NCI-H526 treated with DMSO at 0.1 percent for 48 hours (cell line): ENCODE data around the gene POMZP3.
A peak's percentile ranks its signal among the peaks of the same experiment; 100 is the strongest.
"Not testable (repeated sequence)": the region's sequence is repeated elsewhere in the genome, so short reads cannot be mapped to it uniquely, and the experiment has no call there.

Experiments used
- DNase-seq: peaks from one replicate; lab custom pipeline; 2025; lab: John Stamatoyannopoulos, UW

Gene POMZP3

GRCh38 chr7:76586585-76587315, 40.3 kb downstream of the POMZP3 start:
- peak; percentile 26 for DNase-seq

DNA sequence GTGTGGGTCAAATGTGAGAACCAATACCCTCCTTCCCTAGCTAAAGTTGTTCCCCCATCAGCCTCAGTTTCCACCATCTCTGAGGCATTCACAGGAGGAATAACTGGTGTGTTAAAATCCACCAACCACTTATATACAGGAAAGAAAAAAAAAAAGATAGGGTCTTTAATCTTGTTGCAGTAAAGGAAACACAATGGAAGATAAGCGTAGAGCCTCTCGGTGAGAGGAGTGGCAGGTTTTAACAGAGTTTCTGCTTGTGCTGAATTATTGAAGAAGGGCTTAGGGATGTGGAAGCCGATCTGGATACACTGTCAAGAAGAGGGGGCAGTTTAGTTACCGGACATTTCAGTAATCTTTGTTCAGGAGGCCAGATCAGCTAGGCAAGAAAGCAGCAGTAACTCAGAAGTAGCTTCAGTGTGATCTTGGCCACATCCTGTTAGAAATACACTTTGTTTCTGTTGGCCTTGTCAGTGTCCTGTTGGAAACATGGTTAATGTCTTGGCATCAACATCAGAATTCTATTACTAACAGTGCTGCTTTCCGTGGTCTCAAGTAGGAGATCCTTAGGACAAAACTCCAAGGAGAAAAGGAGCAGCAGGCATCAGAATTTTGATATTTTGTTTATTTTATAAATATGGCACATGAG, 43.3 kb downstream of the POMZP3 start:
- not testable (repeated sequence) for DNase-seq

DNA sequence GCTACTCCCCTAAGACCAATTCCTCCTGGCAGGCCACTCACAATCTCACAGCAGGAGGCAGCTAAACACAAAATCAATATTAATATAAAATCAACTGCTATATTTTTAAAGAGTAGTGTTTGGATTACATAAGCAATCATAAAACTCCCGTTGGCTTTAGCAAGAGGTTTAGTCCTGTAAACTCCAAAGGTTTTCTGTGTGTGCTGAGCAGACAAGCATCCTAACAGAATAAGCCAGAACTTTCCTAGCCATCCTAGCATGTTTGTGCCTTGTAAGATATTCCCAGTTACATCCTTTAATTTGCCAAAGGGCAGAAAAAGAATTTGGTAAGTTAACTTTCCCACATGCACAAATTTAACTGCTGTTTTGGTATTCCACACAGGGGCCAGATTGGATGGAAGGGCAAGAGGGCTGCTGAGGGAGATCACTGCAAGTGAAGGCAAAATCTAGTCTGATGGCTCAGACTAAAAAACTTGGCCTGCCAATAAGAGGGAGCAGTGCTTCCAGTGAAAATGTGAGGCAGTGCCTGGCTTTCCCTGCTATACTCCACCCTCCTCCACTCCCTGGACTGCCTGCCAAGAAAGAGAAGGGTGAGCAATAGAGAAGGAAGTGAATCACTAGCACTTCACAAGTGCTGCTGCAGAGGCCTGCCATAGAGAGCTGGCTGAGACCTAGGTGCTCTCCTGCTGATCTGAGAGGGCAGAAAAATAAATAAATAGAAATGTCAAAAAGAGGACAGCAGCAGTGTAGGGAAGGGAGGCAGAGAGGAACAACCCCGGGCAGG, 44.0 kb downstream of the POMZP3 start:
- DNase-seq: not testable (repeated sequence)

- DNase-seq: not testable (repeated sequence)
Measured at GRCh38 chr7:76575919-76576655, 51.0 kb downstream of the POMZP3 start.

- DNase-seq: not testable (repeated sequence)
Measured at GRCh38 chr7:76575431-76575830, 51.6 kb downstream of the POMZP3 start.

DNA sequence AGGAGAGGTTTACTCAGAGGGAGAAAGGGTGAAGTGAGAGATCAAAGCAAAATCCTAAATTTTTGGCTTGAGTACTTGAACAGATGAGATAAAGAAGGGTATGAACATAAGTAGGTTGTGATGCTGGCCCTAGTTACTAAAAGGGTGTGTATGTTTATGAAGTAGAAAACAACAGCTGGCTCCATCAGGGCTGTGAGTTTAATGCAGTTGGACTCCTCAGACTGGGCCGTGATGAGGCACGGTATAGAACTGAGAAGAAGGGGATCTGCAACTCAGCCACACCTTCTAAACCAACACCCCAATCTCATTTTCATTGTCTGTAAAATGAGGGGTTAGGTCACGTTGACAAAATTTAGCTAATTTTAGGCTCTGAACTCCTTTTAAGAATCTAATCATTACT, 54.8 kb downstream of the POMZP3 start:
- not testable (repeated sequence) for DNase-seq

GRCh38 chr7:76570324-76570775, 56.7 kb downstream of the POMZP3 start:
- not testable (repeated sequence) for DNase-seq

DNA sequence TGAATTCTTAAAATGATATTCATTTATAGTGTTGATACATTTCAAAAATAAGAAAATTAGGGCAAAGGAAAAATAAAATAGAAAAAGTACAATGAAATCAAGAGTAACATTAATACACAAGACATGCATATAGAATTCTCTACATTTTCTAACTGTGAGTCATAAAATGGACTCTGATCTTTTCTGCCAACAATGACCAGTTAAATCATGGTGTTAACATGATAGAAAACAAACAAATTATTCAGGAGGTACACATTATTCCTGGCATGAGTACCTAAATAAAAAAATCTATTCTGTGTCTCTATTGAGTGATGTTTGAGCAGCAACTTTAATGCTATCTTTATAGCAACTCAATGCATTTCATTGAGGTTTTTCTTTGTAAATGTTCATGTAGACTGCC, 58.3 kb downstream of the POMZP3 start:
- not testable (repeated sequence) for DNase-seq

DNA sequence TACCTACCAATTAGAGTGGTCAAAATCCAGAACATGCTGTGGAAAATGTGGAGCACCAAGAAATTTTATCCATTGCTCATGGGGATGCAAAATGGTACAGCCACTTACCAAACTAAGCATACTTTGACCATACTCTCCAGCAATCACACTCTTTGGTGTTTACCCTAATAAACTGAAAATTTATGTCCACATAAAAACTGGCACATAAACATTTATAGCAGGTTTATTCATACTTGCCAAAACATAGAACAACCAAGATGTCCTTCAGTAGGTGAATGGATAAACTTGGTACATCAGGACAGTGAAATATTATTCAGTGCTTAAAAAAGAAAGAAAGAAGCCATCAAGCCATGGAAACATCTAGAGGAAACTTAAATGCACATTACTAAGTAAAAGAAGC, 59.3 kb downstream of the POMZP3 start:
- DNase-seq: not testable (repeated sequence)

DNA sequence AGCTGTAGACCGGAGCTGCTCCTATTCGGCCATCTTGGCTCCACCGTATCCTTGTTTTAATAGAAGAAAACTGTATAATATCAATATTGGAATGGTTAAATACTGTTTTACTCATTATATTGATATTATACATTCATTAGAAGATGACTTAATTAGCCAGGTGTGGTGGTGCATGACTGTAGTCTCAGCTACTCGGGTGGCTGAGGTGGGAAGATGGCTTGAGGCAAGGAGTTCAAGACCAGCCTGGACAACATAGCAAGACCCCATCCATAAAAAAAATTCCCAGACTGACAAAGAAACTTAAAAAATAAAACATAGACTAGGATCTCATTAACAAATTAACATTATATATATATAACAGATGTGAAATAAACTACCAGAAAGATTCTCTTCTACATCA, 59.8 kb downstream of the POMZP3 start:
- DNase-seq: not testable (repeated sequence)

GRCh38 chr7:76565001-76565400, 62.1 kb downstream of the POMZP3 start:
- DNase-seq: not testable (repeated sequence)

DNA sequence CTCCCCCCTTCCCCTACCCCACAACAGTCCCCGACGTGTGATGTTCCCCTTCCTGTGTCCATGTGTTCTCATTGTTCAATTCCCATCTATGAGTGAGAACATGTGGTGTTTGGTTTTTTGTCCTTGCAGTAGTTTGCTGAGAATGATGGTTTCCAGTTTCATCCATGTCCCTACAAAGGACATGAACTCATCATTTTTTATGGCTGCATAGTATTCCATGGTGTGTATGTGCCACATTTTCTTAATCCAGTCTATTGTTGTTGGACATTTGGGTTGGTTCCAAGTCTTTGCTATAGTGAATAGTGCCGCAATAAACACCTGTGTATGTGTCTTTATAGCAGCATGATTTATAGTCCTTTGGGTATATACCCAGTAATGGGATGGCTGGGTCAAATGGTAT, 65.7 kb downstream of the POMZP3 start:
- not testable (repeated sequence) for DNase-seq

GRCh38 chr7:76560157-76560556, 66.9 kb downstream of the POMZP3 start:
- not testable (repeated sequence) for DNase-seq
